GM12892 (cell line): ENCODE results near the gene HYAL3.

Experiments
- POLR2A ChIP-seq: IDR thresholded peaks from 2 replicates; pipeline ENCODE4 v1.6.1; 2011; ENCODE audit warnings: low read depth, low read length, control low read depth
- POLR2AphosphoS5 ChIP-seq: IDR thresholded peaks from 2 replicates; pipeline ENCODE4 v1.6.1; 2011; ENCODE audit warnings: low read depth, low read length, control low read depth
- TAF1 ChIP-seq: IDR thresholded peaks from 2 replicates; pipeline ENCODE4 v1.6.1; 2011; ENCODE audit warnings: low read depth, mild to moderate bottlenecking, control low read depth, low read length, borderline replicate concordance

DNA sequence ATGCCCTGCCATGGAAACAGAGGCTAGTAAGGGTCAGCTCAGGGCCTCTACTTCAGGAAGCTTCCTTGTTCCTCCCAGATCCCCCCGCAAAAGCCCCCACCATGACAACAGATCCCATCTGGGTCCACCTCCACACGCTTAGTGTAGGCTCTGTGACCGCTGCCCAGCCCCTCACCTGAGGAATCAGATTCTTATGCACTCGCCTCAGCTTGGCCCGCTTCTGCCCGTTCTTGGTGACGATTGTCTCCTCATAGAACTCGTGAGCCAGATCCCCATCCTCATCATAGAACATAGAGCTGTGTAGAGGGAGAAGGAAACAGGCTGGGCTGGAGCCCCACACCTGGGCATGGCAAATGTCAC lies 27.0 kb upstream of the HYAL3 start:
- TF ChIP-seq POLR2A (no peak), TAF1 (no peak), POLR2AphosphoS5 (no peak)
